GM12801 (cell line): ENCODE measurements around the gene FNIP1.

Experiments
- CTCF ChIP-seq: IDR thresholded peaks from one replicate; pipeline ENCODE4 v1.5.1; 2011; ENCODE audit warnings: control low read depth; ENCODE audit not compliant: insufficient read length; ENCODE audit errors: extremely low read depth

The FNIP1 gene

GRCh38 chr5:131639148-131639547, 157.7 kb downstream of the FNIP1 start:
- TF ChIP-seq CTCF, result no peak

- TF ChIP-seq CTCF, result no peak
These were observed 159.1 kb downstream of the FNIP1 start for GRCh38 chr5:131637694-131638093.

GRCh38 chr5:131635684-131636572, 160.9 kb downstream of the FNIP1 start:
- no peak for TF ChIP-seq CTCF

GRCh38 chr5:131634996-131635683, 161.7 kb downstream of the FNIP1 start, which contains the start of gene RAPGEF6:
Gene RAPGEF6, minus strand, starts transcription at chr5:131635229. Its CDS starts 199 bp downstream, at chr5:131635030.
- TF ChIP-seq CTCF, result no peak

- no peak for TF ChIP-seq CTCF
These were observed 162.2 kb downstream of the FNIP1 start for GRCh38 chr5:131634666-131634995.

GRCh38 chr5:131634238-131634637, 162.6 kb downstream of the FNIP1 start:
- TF ChIP-seq CTCF, result no peak

GRCh38 chr5:131633830-131634229, 163.0 kb downstream of the FNIP1 start:
- no peak for TF ChIP-seq CTCF
